Measurements from ENCODE around the gene PEA15.

DNA sequence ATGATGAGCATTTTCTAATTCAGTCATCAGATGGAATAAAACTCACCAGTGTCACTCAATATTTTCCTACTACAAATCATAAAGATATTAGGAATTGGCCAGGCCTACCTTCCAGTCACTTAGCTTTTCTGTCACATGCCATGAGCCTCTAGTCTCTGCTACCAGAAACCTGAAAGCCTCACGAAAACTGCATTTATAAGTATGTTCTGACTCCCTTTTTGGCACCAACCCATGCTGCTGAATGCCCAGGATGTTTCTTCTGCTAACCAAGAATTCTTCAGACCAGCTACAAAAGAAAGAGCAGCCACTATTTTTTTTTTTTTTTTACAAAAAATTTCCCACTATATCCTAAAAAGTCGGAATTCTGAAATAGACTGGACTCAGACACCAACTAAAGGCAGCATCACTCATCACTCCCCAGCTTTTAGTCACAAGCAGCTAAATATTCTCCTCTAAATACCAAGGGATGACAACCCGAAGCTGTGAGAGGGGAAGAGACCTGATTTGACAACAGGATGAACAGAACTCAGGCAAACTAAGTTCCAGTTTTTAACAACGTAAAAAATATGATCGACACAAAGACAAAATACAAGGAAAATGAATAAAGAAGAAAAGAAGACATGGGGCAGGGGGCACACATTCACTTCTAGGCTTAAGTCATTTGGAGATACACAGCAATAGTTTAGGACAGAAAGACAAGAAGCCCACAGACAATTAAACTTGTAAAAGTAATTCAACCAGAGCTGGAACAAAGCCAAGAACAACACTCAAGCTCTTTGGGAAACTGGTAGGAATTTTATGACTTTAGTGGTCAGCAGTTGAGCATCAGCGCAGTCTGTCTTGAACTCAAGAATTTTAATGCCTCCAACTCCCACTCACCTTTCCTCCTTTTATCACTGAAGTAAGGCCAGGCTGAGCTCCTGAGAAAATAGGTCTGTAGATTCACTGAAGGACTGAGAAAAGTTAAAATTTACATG lies 55.5 kb downstream of the PEA15 start:
- TF ChIP-seq POLR2AphosphoS5 (IDR thresholded peaks at IDR 0.05; ENCODE audit: low read length) (no peak), STAT3 (IDR thresholded peaks at IDR 0.05; ENCODE audit: low read depth, low read length) (no peak), CREB1 (IDR thresholded peaks at IDR 0.05; ENCODE audit: low read depth) (no peak), HDGF (IDR thresholded peaks at IDR 0.05) (no peak), SRF (IDR thresholded peaks at IDR 0.05; ENCODE audit: low read depth in 2 of 2, low read length in 2 of 2) (no peak)
- TF ChIP-seq, protein P1, sequence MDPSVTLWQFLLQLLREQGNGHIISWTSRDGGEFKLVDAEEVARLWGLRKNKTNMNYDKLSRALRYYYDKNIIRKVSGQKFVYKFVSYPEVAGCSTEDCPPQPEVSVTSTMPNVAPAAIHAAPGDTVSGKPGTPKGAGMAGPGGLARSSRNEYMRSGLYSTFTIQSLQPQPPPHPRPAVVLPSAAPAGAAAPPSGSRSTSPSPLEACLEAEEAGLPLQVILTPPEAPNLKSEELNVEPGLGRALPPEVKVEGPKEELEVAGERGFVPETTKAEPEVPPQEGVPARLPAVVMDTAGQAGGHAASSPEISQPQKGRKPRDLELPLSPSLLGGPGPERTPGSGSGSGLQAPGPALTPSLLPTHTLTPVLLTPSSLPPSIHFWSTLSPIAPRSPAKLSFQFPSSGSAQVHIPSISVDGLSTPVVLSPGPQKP (IDR thresholded peaks at IDR 0.05; ENCODE audit: low read depth, low read length): no peak
- TF ChIP-seq, protein P2, sequence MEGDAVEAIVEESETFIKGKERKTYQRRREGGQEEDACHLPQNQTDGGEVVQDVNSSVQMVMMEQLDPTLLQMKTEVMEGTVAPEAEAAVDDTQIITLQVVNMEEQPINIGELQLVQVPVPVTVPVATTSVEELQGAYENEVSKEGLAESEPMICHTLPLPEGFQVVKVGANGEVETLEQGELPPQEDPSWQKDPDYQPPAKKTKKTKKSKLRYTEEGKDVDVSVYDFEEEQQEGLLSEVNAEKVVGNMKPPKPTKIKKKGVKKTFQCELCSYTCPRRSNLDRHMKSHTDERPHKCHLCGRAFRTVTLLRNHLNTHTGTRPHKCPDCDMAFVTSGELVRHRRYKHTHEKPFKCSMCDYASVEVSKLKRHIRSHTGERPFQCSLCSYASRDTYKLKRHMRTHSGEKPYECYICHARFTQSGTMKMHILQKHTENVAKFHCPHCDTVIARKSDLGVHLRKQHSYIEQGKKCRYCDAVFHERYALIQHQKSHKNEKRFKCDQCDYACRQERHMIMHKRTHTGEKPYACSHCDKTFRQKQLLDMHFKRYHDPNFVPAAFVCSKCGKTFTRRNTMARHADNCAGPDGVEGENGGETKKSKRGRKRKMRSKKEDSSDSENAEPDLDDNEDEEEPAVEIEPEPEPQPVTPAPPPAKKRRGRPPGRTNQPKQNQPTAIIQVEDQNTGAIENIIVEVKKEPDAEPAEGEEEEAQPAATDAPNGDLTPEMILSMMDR (IDR thresholded peaks at IDR 0.05 in 2 of 3, conservative IDR thresholded peaks at IDR 0.05 in 1 of 3; ENCODE audit: control insufficient read depth in 2 of 3, extremely low read depth in 1 of 3, insufficient read depth in 1 of 3, low read depth in 3 of 3, low read length in 3 of 3): no peak

Data from GM12878 (cell line).